CD8-positive, alpha-beta memory T cell (primary cell): Measurements from ENCODE around the gene ALKAL2. TPM values are rescaled to one million over a fixed set of nuclear protein-coding genes. Genes with fewer than 3 reads are reported as not detected.
"Not testable (repeated sequence)": the region's sequence is repeated elsewhere in the genome, so short reads cannot be mapped to it uniquely, and the experiment has no call there.

ENCODE experiments used
- CTCF ChIA-PET: fragments of 350-600 bp; sonication (Branson Sonifier 250); formaldehyde crosslinking; loops from one replicate; lab custom pipeline; 2021; ENCODE audit warnings: antibody characterized with exemption; lab: Charles Lee
- POLR2A ChIA-PET: fragments of 350-600 bp; sonication (Branson Sonifier 250); formaldehyde crosslinking; loops from one replicate; lab custom pipeline; 2021; ENCODE audit warnings: antibody characterized with exemption; lab: Charles Lee
- DNase-seq, 5 donors: peaks; one replicate each; pipeline versions ENCODE4 v3.0.0 to v3.0.0-alpha.2; 2020 to 2022; ENCODE audit warnings: mixed read lengths in 1 of 5
- H3K27ac ChIP-seq: one replicate; pipeline ENCODE4 v1.7.0; 2013; ENCODE audit warnings: low read depth, mild to moderate bottlenecking, low read length, moderate library complexity
- H3K27me3 ChIP-seq: 2 replicates; pipeline ENCODE4 v1.7.0; 2013; ENCODE audit warnings: low read length, mild to moderate bottlenecking; ENCODE audit not compliant: insufficient read depth, poor library complexity, severe bottlenecking
- H3K36me3 ChIP-seq: 2 replicates; pipeline ENCODE4 v1.7.0; 2013; ENCODE audit warnings: mild to moderate bottlenecking, low read length, moderate library complexity; ENCODE audit not compliant: insufficient read depth
- H3K4me1 ChIP-seq: 2 replicates; pipeline ENCODE4 v1.7.0; 2013; ENCODE audit warnings: mild to moderate bottlenecking, low read length, moderate library complexity; ENCODE audit not compliant: insufficient read depth
- H3K4me3 ChIP-seq: 2 replicates; pipeline ENCODE4 v1.7.0; 2013; ENCODE audit warnings: mild to moderate bottlenecking, low read length
- H3K9me3 ChIP-seq: 2 replicates; pipeline ENCODE4 v1.7.0; 2013; ENCODE audit warnings: mild to moderate bottlenecking, low read length
- H3K27ac Mint-ChIP-seq, 8 donors: one replicate each; pipeline ENCODE4 v1.8.0; 2020 to 2021; ENCODE audit warnings: mixed read lengths in 8 of 8, mild to moderate bottlenecking in 6 of 8, inconsistent platforms in 3 of 8, moderate library complexity in 3 of 8
- H3K27me3 Mint-ChIP-seq, 2 donors: one replicate each; pipeline ENCODE4 v1.8.0; 2020 to 2021; ENCODE audit warnings: mixed read lengths in 2 of 2, mild to moderate bottlenecking in 1 of 2, moderate library complexity in 1 of 2
- H3K36me3 Mint-ChIP-seq, 3 donors: one replicate each; pipeline ENCODE4 v1.8.0; 2020 to 2021; ENCODE audit warnings: mixed read lengths in 3 of 3, inconsistent platforms in 1 of 3, mild to moderate bottlenecking in 1 of 3
- H3K4me1 Mint-ChIP-seq, 3 donors: one replicate each; pipeline ENCODE4 v1.8.0; 2020 to 2021; ENCODE audit warnings: mixed read lengths in 3 of 3, inconsistent platforms in 1 of 3, mild to moderate bottlenecking in 1 of 3
- H3K4me3 Mint-ChIP-seq, 7 donors: one replicate each; pipeline ENCODE4 v1.8.0; 2020 to 2021; ENCODE audit warnings: mixed read lengths in 7 of 7, mild to moderate bottlenecking in 6 of 7, moderate library complexity in 4 of 7, inconsistent platforms in 2 of 7
- H3K9me3 Mint-ChIP-seq, 5 donors: one replicate each; pipeline ENCODE4 v1.8.0; 2020 to 2022; ENCODE audit warnings: mixed read lengths in 5 of 5, mild to moderate bottlenecking in 3 of 5, moderate library complexity in 2 of 5, inconsistent platforms in 1 of 5
- polyA plus RNA-seq: library from polyadenylated mRNA; unstranded; fragments of 300-500 nt; fragmentation: Illumina TruSeq; gene quantifications from one replicate; pipeline ENCODE4 v1.2.3, GENCODE V29; 2021
- total RNA-seq, 2 experiments: library from RNA; stranded (reverse); gene quantifications; one replicate each; pipeline ENCODE4 v1.2.3, GENCODE V29; 2021

Gene ALKAL2
- total and polyA plus RNA-seq, 3 experiments from 2014 or later = not detected

DNA sequence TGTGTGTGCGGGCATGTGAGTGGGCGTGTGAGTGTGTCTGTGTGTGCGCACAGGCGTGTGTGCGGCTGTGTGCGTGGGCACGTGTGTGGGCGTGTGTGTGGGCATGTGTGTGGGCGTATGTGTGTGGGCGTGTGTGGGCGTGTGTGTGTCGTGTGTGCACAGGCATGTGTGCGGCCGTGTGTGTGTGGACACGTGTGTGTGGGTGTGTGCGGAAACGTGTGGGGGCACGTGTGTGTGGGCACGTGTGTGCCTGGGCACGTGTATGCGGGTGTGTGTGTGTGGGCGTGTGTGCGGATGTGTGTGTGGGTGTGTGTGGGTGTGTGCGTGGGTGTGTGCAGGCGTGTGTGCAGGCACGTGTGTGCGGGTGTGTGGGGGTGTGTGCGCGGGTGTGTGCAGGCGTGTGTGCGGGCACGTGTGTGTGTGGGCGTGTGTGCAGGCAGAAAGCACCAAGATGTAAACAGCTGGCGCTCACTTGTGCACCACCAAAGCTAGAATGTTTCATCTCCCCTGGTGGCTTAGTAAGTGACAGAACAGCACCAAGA, 31.2 kb upstream of the ALKAL2 start:
- Mint-ChIP-seq H3K4me3 (peak overlapping the region in 2 of 7 donors; percentile 69 to 81), H3K36me3 (peaks cover 0 to 4% (median 0%) of the 10 kb centered on the region in 3 donors), H3K27me3 (peaks cover 2 to 10% of the 10 kb centered on the region in 2 donors), H3K4me1 (peaks cover 13 to 30% (median 28%) of the 10 kb centered on the region in 3 donors), H3K9me3 (no peaks in the 10 kb centered on the region), H3K27ac (peak overlapping the region in 4 of 8 donors; percentile 63 to 85 (median 72))
- no peak overlapping the region for H3K4me3 ChIP-seq
- ChIA-PET CTCF (no interaction called here), POLR2A (no interaction called here)
- peaks cover 11% of the 10 kb centered on the region for H3K4me1 ChIP-seq
- H3K27ac ChIP-seq = no peak overlapping the region
- H3K27me3 ChIP-seq = no peaks in the 10 kb centered on the region
- DNase-seq = no peak
- H3K9me3 ChIP-seq = no peaks in the 10 kb centered on the region
- H3K36me3 ChIP-seq = no peaks in the 10 kb centered on the region

DNA sequence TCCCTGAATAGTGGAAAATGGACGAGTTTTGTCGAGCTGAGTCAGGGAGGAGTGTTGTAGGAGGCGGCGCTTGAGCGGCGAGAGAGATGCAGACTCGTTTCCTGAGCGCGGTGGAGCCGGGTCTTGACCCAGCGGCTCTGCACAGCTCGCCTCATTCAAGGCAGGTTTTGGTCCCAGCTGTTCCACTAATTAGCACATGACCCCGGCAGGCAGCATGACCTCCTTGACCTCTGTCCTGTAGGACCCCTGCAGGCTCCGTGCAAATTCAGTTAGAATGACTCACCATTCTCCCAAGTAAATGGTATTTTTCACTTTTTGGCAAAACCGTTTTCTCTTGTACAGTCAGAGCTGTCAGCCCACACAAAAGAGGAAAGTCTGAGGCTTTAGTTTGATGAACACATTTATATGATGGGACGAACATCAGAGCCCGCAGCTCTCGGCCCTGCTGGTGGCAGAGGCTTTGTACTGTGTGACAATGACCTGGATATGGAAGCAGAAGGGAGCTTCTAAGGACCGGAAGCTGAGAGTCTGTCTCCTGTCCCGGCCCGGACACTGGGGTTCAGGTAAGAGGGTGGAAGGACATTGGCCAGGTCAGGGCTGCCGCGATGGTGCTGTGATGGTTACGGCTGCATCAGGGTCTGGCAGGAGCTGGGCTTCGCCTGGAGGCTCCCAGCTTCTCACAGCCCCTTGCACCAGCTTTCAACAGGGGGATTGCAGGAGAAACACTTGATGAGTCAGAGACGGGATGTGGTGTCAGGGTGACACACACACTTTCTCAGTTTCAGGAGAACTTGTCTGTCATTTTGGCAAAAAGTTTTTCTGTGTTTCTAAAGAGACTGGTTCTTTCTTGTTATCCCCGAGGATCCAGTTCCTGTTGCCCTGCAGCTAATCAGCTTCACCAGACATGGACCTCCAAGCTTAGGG, 29.9 kb upstream of the ALKAL2 start:
- POLR2A ChIA-PET = no interaction called here
- CTCF ChIA-PET = interaction anchor here (1.9 kb wide), 1 partner anchor 14 kb away, joined by 4 read pairs; no protein-coding TSS in a partner anchor

DNA sequence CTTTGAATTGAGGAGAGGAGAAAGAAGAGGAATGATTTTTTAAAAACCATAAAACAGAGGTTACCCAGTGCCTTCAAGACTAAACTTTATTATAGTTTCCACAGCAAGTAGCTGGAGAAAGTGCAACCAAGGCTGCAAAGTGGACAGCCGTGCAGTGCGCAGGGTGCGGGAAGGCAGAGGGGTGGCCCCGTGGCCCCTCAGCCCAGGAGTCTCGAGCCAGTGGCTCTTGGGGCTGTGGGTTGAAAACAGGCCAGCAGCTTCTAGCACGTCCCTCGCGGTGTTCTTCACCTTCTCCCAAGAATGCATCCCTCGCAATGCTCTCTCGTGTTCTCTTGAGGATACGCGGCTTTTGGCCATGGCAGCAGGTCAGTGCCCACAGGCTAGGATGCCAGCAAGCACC, 28.5 kb upstream of the ALKAL2 start:
- CTCF ChIA-PET = interaction anchor here (1.9 kb wide), 1 partner anchor 15 kb away, joined by 4 read pairs; no protein-coding TSS in a partner anchor

More for the DNA sequence above, 29.9 kb upstream of the ALKAL2 start:
- Histone ChIP-seq H3K9me3 (no peaks in the 10 kb centered on the region), H3K4me3 (no peak overlapping the region), H3K4me1 (peaks cover 11% of the 10 kb centered on the region), H3K27ac (peak overlapping the region; percentile 17), H3K36me3 (no peaks in the 10 kb centered on the region), H3K27me3 (no peaks in the 10 kb centered on the region)
- Mint-ChIP-seq H3K27ac (peak overlapping the region in 7 of 8 donors; percentile 26 to 93 (median 77)), H3K27me3 (peaks cover 0 to 8% of the 10 kb centered on the region in 2 donors), H3K36me3 (peaks cover 0 to 4% (median 0%) of the 10 kb centered on the region in 3 donors), H3K4me3 (peak overlapping the region; percentile 36 to 93 (median 81)), H3K4me1 (peaks cover 13 to 30% (median 28%) of the 10 kb centered on the region in 3 donors), H3K9me3 (no peaks in the 10 kb centered on the region)
- peak in 3 of 5 donors; percentile 3 to 25 (median 12) for DNase-seq

DNA sequence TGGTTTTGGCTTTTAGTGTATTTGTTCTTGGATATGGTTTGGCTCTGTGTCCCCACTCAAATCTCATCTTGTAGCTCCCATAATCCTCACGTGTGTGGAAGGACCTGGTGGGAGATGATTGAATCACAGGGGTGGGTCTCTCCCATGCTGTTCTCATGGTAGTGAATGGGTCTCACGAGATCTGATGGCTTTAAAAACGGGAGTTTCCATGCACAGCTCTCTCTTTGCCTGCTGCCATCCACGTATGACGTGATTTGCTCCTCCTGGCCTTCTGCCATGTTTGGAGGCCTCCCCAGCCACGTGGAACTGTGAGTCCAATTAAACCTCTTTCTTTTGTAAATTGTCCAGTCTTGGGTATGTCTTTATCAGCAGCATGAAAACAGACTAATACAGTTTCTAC, 28.0 kb upstream of the ALKAL2 start:
- H3K36me3 Mint-ChIP-seq, POLR2A ChIA-PET, H3K27ac ChIP-seq, H3K36me3 ChIP-seq, DNase-seq, H3K9me3 Mint-ChIP-seq, H3K4me3 Mint-ChIP-seq, CTCF ChIA-PET, H3K27me3 ChIP-seq, H3K9me3 ChIP-seq, H3K4me3 ChIP-seq: not testable (repeated sequence)
- peak overlapping the region in 1 of 8 donors; percentile 80 for H3K27ac Mint-ChIP-seq
- peaks cover 11% of the 10 kb centered on the region for H3K4me1 ChIP-seq
- peaks cover 13 to 30% (median 28%) of the 10 kb centered on the region in 3 donors for H3K4me1 Mint-ChIP-seq
- peaks cover 0 to 10% of the 10 kb centered on the region in 2 donors for H3K27me3 Mint-ChIP-seq

More for the DNA sequence above, 28.5 kb upstream of the ALKAL2 start:
- Mint-ChIP-seq H3K4me3 (no peak overlapping the region), H3K9me3 (no peaks in the 10 kb centered on the region), H3K27ac (peak overlapping the region in 1 of 8 donors; percentile 17), H3K27me3 (peaks cover 0 to 6% of the 10 kb centered on the region in 2 donors), H3K4me1 (peaks cover 13 to 30% (median 28%) of the 10 kb centered on the region in 3 donors), H3K36me3 (peaks cover 0 to 4% (median 0%) of the 10 kb centered on the region in 3 donors)
- POLR2A ChIA-PET = no interaction called here
- no peak overlapping the region for H3K4me3 ChIP-seq
- no peaks in the 10 kb centered on the region for H3K27me3 ChIP-seq
- H3K27ac ChIP-seq = no peak overlapping the region
- peaks cover 11% of the 10 kb centered on the region for H3K4me1 ChIP-seq
- no peaks in the 10 kb centered on the region for H3K36me3 ChIP-seq
- no peaks in the 10 kb centered on the region for H3K9me3 ChIP-seq
- DNase-seq = no peak

DNA sequence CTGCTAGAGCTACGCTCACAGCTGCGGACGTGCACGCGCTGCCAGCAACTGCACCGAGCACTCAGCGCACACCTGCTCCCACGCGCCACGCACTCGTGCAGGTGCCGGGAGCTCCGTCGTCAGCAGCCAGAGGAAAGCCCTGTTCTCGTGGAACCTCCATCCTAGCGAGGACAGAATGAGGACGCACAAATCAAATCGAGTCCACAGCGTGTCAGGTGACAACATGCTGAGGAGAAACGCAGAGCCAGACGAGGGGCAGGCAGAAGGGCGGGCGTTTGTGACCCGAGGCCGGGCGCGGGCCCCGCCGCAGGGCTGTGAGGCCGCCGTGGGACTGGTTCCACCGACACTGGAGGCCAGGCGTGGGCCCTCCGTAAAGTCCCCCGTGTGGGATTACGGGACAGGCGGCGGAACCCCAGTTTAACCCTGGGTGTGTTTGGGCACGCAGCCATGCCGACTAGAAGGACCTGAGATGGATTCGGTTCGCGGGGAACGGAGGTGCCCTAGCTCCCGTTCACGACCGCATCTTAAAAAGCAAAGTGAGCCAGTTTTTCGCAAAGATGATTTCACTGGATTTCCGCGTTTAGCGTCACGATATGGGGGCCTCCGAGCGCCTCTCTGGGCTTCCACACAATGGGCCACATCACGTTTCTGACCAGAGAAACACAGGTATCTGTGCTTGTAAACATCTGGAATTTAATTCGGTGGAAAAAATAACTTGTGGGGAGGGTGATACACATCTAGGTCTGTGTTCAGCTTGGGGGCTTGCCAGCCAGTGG, 26.9 kb upstream of the ALKAL2 start:
- no peak overlapping the region for H3K4me3 Mint-ChIP-seq
- CTCF ChIA-PET = no interaction called here
- DNase-seq = no peak
- H3K4me3 ChIP-seq = no peak overlapping the region
- no peaks in the 10 kb centered on the region for H3K27me3 ChIP-seq
- H3K9me3 Mint-ChIP-seq = no peaks in the 10 kb centered on the region
- H3K27me3 Mint-ChIP-seq = peaks cover 0 to 10% of the 10 kb centered on the region in 2 donors
- POLR2A ChIA-PET = no interaction called here
- H3K9me3 ChIP-seq = no peaks in the 10 kb centered on the region
- peaks cover 11% of the 10 kb centered on the region for H3K4me1 ChIP-seq
- peaks cover 0 to 4% (median 0%) of the 10 kb centered on the region in 3 donors for H3K36me3 Mint-ChIP-seq
- peaks cover 13 to 23% (median 22%) of the 10 kb centered on the region in 3 donors for H3K4me1 Mint-ChIP-seq
- no peaks in the 10 kb centered on the region for H3K36me3 ChIP-seq
- H3K27ac Mint-ChIP-seq = no peak overlapping the region
- H3K27ac ChIP-seq = no peak overlapping the region

DNA sequence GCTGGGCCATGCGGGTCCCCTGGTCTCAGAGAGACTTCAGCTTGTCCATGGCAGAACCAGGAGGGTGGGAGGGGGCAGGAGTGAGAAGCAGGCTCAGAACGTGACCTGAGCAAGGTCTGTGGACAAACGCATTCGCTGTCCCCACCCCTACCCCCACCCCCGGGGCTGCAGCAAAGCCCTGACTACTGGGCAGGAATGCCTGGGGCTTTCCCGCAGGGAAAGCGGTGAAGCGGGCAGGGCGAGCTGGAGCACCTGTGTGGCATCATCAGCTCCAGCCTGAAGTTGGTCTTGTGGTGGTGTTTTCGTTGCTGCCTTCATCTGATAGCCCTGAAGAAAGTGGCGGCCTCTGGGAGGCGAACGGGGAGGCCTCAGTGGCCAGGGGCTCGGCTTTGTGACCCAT, 26.1 kb upstream of the ALKAL2 start:
- ChIA-PET POLR2A (no interaction called here), CTCF (no interaction called here)
- no peaks in the 10 kb centered on the region for H3K27me3 ChIP-seq
- H3K36me3 ChIP-seq = no peaks in the 10 kb centered on the region
- H3K27ac ChIP-seq = no peak overlapping the region
- H3K4me1 ChIP-seq = peaks cover 11% of the 10 kb centered on the region
- no peak overlapping the region for H3K4me3 ChIP-seq
- Mint-ChIP-seq H3K27me3 (peaks cover 0 to 10% of the 10 kb centered on the region in 2 donors), H3K4me1 (peaks cover 13 to 22% (median 21%) of the 10 kb centered on the region in 3 donors), H3K4me3 (no peak overlapping the region), H3K9me3 (no peaks in the 10 kb centered on the region), H3K27ac (no peak overlapping the region), H3K36me3 (peaks cover 0 to 4% (median 0%) of the 10 kb centered on the region in 3 donors)
- H3K9me3 ChIP-seq = no peaks in the 10 kb centered on the region
- DNase-seq = no peak

DNA sequence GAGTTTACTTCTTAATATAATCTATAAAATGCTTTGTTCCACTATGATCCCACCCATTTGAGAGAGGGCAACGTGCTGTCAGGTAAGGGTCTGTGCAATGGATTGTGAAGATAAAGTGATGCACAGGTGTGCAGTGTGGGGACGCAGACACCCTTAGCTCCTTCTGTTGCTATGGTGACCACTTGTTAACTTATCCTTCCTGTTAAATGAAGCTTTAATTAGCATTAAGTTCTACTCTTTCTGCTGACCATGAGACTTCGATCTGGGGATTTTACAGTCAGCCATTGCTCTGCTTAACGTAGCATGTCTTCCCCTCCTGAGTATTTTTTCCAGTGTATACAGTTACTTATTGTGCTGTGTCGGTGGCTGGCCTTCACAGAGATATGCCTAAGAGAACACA, 23.1 kb upstream of the ALKAL2 start:
- CTCF ChIA-PET = no interaction called here
- no peak overlapping the region for H3K27ac Mint-ChIP-seq
- POLR2A ChIA-PET = no interaction called here
- H3K27me3 ChIP-seq = no peaks in the 10 kb centered on the region
- no peak overlapping the region for H3K4me3 Mint-ChIP-seq
- H3K9me3 ChIP-seq = no peaks in the 10 kb centered on the region
- H3K4me1 ChIP-seq = no peaks in the 10 kb centered on the region
- H3K36me3 Mint-ChIP-seq = no peaks in the 10 kb centered on the region
- no peaks in the 10 kb centered on the region for H3K36me3 ChIP-seq
- peaks cover 0 to under 1% (median 0%) of the 10 kb centered on the region in 3 donors for H3K4me1 Mint-ChIP-seq
- DNase-seq = no peak
- no peak overlapping the region for H3K27ac ChIP-seq
- no peak overlapping the region for H3K4me3 ChIP-seq
- peaks cover 0 to 8% of the 10 kb centered on the region in 2 donors for H3K27me3 Mint-ChIP-seq
- no peaks in the 10 kb centered on the region for H3K9me3 Mint-ChIP-seq
